ENCODE results near the gene CCR8. TPM values are rescaled to one million over a fixed set of nuclear protein-coding genes. Genes with fewer than 3 reads are reported as not detected.

CCR8 gene
- total RNA-seq, 4 donors from 2014 or later: not detected

GRCh38 chr3:39291903-39292329 lies 37.6 kb upstream of the CCR8 start:
- in situ Hi-C loops (cut with MboI; ENCODE audit: low sequenced_read_pairs in 4 of 4) (loop anchor here in 1 of 4 donors (5.0 kb wide), 1 partner anchor 165 kb away; no protein-coding TSS in a partner anchor), intact Hi-C loops (cut with DNase I; ENCODE audit: low total_unique reads) (loop anchor here (1.0 kb wide), 1 partner anchor 166 kb away; no protein-coding TSS in a partner anchor)
- Histone ChIP-seq H3K9me3 (no peaks in the 10 kb centered on the region), H3K4me3 (no peak overlapping the region), H3K27ac (peak overlapping the region in 1 of 4 donors; percentile 6), H3K36me3 (no peaks in the 10 kb centered on the region), H3K27me3 (no peaks in the 10 kb centered on the region), H3K4me1 (peaks cover 16 to 17% of the 10 kb centered on the region in 2 donors)
- TF ChIP-seq CTCF (IDR thresholded peaks at IDR 0.05 in 4 of 5, conservative IDR thresholded peaks at IDR 0.05 in 1 of 5) (peak; percentile 80 to 96 (median 91)), POLR2A (IDR thresholded peaks at IDR 0.05) (no peak)
- ATAC-seq: peak; percentile 9 to 53
- peak; percentile 35 to 67 for DNase-seq

GRCh38 chr3:39292961-39293360 lies 36.5 kb upstream of the CCR8 start:
- Histone ChIP-seq H3K27ac (no peak overlapping the region), H3K9me3 (no peaks in the 10 kb centered on the region), H3K27me3 (no peaks in the 10 kb centered on the region), H3K4me3 (no peak overlapping the region), H3K4me1 (peaks cover 6 to 7% of the 10 kb centered on the region in 2 donors), H3K36me3 (no peaks in the 10 kb centered on the region)
- DNase-seq (no peak), ATAC-seq (no peak)
- intact Hi-C loops (cut with DNase I; ENCODE audit: low total_unique reads): loop anchor here (1.0 kb wide), 1 partner anchor 167 kb away; no protein-coding TSS in a partner anchor
- in situ Hi-C loops (cut with MboI; ENCODE audit: low sequenced_read_pairs in 4 of 4): loop anchor here in 1 of 4 donors (5.0 kb wide), 1 partner anchor 166 kb away; no protein-coding TSS in a partner anchor
- no peak for TF ChIP-seq POLR2A (IDR thresholded peaks at IDR 0.05)
- TF ChIP-seq CTCF (IDR thresholded peaks at IDR 0.05 in 4 of 5, conservative IDR thresholded peaks at IDR 0.05 in 1 of 5): no peak

- Histone ChIP-seq H3K9me3 (peaks cover 0 to 3% (median 0%) of the 10 kb centered on the region in 3 donors), H3K36me3 (no peaks in the 10 kb centered on the region), H3K27ac (no peak overlapping the region), H3K27me3 (no peaks in the 10 kb centered on the region), H3K4me1 (peaks cover 4 to 5% of the 10 kb centered on the region in 2 donors), H3K4me3 (no peak overlapping the region)
- intact Hi-C loops (cut with DNase I; ENCODE audit: low total_unique reads): no loop called here
- TF ChIP-seq POLR2A (IDR thresholded peaks at IDR 0.05): no peak
- no peak for TF ChIP-seq CTCF (IDR thresholded peaks at IDR 0.05 in 4 of 5, conservative IDR thresholded peaks at IDR 0.05 in 1 of 5)
- DNase-seq: no peak
- no peak for ATAC-seq
- in situ Hi-C loops (cut with MboI; ENCODE audit: low sequenced_read_pairs in 4 of 4): loop anchor here in 1 of 4 donors (5.0 kb wide), 1 partner anchor 167 kb away; no protein-coding TSS in a partner anchor
Measured at GRCh38 chr3:39294446-39295183, 34.9 kb upstream of the CCR8 start.

- DNase-seq: no peak
- no peak for ATAC-seq
- in situ Hi-C loops (cut with MboI; ENCODE audit: low sequenced_read_pairs in 4 of 4) (no loop called here), intact Hi-C loops (cut with DNase I; ENCODE audit: low total_unique reads) (no loop called here)
- TF ChIP-seq CTCF (IDR thresholded peaks at IDR 0.05 in 4 of 5, conservative IDR thresholded peaks at IDR 0.05 in 1 of 5) (no peak), POLR2A (IDR thresholded peaks at IDR 0.05) (no peak)
- Histone ChIP-seq H3K27me3 (no peaks in the 10 kb centered on the region), H3K36me3 (no peaks in the 10 kb centered on the region), H3K4me3 (no peak overlapping the region), H3K4me1 (peaks cover 4 to 5% of the 10 kb centered on the region in 2 donors), H3K27ac (no peak overlapping the region), H3K9me3 (peaks cover 0 to 10% (median 0%) of the 10 kb centered on the region in 3 donors)
Measured at GRCh38 chr3:39295184-39295775, 34.2 kb upstream of the CCR8 start.

Measured in gastrocnemius medialis (tissue), 4 donors.